ENCODE data around the gene TMEM134. TPM values are rescaled to one million over a fixed set of nuclear protein-coding genes. Genes with fewer than 3 reads are reported as not detected.

Gene TMEM134
- total RNA-seq, 1 donor from 2014 or later = 51.4 TPM

GRCh38 chr11:67503119-67504004, 34.3 kb upstream of the TMEM134 start:
- TF ChIP-seq CTCF (IDR thresholded peaks at IDR 0.05) = no peak
- peaks cover 32% of the 10 kb centered on the region for H3K4me1 Mint-ChIP-seq (ENCODE audit: unreplicated experiment)
- no peaks in the 10 kb centered on the region for H3K27me3 Mint-ChIP-seq (ENCODE audit: unreplicated experiment)
- peak overlapping the region; percentile 54 for H3K4me3 Mint-ChIP-seq (ENCODE audit: unreplicated experiment)
- no peak overlapping the region for H3K27ac Mint-ChIP-seq (ENCODE audit: unreplicated experiment)
- DNase-seq (ENCODE audit: extremely low spot score, unreplicated experiment) = no peak
- H3K36me3 Mint-ChIP-seq (ENCODE audit: unreplicated experiment) = peaks cover 7% of the 10 kb centered on the region
- H3K9me3 Mint-ChIP-seq (ENCODE audit: unreplicated experiment) = no peaks in the 10 kb centered on the region

GRCh38 chr11:67502328-67502979, 33.4 kb upstream of the TMEM134 start:
- peak overlapping the region; percentile 54 for H3K4me3 Mint-ChIP-seq (ENCODE audit: unreplicated experiment)
- H3K9me3 Mint-ChIP-seq (ENCODE audit: unreplicated experiment) = no peaks in the 10 kb centered on the region
- peaks cover 7% of the 10 kb centered on the region for H3K36me3 Mint-ChIP-seq (ENCODE audit: unreplicated experiment)
- H3K27me3 Mint-ChIP-seq (ENCODE audit: unreplicated experiment) = no peaks in the 10 kb centered on the region
- H3K4me1 Mint-ChIP-seq (ENCODE audit: unreplicated experiment) = peaks cover 29% of the 10 kb centered on the region
- H3K27ac Mint-ChIP-seq (ENCODE audit: unreplicated experiment) = no peak overlapping the region
- no peak for TF ChIP-seq CTCF (IDR thresholded peaks at IDR 0.05)
- DNase-seq (ENCODE audit: extremely low spot score, unreplicated experiment) = no peak

- peaks cover 23% of the 10 kb centered on the region for H3K4me1 Mint-ChIP-seq (ENCODE audit: unreplicated experiment)
- no peaks in the 10 kb centered on the region for H3K27me3 Mint-ChIP-seq (ENCODE audit: unreplicated experiment)
- no peak overlapping the region for H3K4me3 Mint-ChIP-seq (ENCODE audit: unreplicated experiment)
- TF ChIP-seq CTCF (IDR thresholded peaks at IDR 0.05) = no peak
- no peaks in the 10 kb centered on the region for H3K9me3 Mint-ChIP-seq (ENCODE audit: unreplicated experiment)
- no peak overlapping the region for H3K27ac Mint-ChIP-seq (ENCODE audit: unreplicated experiment)
- H3K36me3 Mint-ChIP-seq (ENCODE audit: unreplicated experiment) = peaks cover 7% of the 10 kb centered on the region
- DNase-seq (ENCODE audit: extremely low spot score, unreplicated experiment) = no peak
These were observed 32.8 kb upstream of the TMEM134 start for GRCh38 chr11:67501854-67502253.

- H3K4me1 Mint-ChIP-seq (ENCODE audit: unreplicated experiment) = peaks cover 17% of the 10 kb centered on the region
- no peak overlapping the region for H3K4me3 Mint-ChIP-seq (ENCODE audit: unreplicated experiment)
- H3K9me3 Mint-ChIP-seq (ENCODE audit: unreplicated experiment) = no peaks in the 10 kb centered on the region
- TF ChIP-seq CTCF (IDR thresholded peaks at IDR 0.05) = no peak
- peaks cover 7% of the 10 kb centered on the region for H3K36me3 Mint-ChIP-seq (ENCODE audit: unreplicated experiment)
- H3K27me3 Mint-ChIP-seq (ENCODE audit: unreplicated experiment) = no peaks in the 10 kb centered on the region
- no peak for DNase-seq (ENCODE audit: extremely low spot score, unreplicated experiment)
- no peak overlapping the region for H3K27ac Mint-ChIP-seq (ENCODE audit: unreplicated experiment)
These were observed 32.0 kb upstream of the TMEM134 start for GRCh38 chr11:67500831-67501715.

Data from osteocyte (in vitro differentiated cells).